ENCODE results near the gene NEU1.

Gene NEU1

DNA sequence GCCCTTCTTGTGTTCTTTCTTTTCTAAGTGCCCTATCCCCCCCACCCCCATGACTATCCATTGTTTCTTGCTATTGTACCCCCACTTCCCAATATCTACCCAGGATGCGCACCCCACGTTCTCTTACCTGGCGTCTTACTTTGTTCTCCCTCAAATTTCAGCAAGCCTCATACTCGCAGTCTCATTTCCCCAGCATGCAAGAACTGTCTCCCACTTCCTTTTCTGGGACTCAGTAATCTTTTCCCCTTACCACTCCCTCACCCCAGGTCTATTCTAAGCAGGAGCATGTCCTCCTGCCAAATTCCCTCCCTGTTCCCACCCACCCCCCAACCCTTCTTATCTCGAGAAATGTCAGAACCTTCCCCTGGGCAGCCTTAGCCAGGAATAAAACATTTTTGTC, 36.6 kb upstream of the NEU1 start:
- no peak for DNase-seq (ENCODE audit: low spot score)
- TF ChIP-seq, protein P1, sequence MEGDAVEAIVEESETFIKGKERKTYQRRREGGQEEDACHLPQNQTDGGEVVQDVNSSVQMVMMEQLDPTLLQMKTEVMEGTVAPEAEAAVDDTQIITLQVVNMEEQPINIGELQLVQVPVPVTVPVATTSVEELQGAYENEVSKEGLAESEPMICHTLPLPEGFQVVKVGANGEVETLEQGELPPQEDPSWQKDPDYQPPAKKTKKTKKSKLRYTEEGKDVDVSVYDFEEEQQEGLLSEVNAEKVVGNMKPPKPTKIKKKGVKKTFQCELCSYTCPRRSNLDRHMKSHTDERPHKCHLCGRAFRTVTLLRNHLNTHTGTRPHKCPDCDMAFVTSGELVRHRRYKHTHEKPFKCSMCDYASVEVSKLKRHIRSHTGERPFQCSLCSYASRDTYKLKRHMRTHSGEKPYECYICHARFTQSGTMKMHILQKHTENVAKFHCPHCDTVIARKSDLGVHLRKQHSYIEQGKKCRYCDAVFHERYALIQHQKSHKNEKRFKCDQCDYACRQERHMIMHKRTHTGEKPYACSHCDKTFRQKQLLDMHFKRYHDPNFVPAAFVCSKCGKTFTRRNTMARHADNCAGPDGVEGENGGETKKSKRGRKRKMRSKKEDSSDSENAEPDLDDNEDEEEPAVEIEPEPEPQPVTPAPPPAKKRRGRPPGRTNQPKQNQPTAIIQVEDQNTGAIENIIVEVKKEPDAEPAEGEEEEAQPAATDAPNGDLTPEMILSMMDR (IDR thresholded peaks at IDR 0.05; ENCODE audit: borderline replicate concordance, control extremely low read depth, extremely low read depth, insufficient read depth, missing control alignments) = no peak
- in situ Hi-C loops (cut with MboI; ENCODE audit: low sequenced_read_pairs, unreplicated experiment) = no loop called here

DNA sequence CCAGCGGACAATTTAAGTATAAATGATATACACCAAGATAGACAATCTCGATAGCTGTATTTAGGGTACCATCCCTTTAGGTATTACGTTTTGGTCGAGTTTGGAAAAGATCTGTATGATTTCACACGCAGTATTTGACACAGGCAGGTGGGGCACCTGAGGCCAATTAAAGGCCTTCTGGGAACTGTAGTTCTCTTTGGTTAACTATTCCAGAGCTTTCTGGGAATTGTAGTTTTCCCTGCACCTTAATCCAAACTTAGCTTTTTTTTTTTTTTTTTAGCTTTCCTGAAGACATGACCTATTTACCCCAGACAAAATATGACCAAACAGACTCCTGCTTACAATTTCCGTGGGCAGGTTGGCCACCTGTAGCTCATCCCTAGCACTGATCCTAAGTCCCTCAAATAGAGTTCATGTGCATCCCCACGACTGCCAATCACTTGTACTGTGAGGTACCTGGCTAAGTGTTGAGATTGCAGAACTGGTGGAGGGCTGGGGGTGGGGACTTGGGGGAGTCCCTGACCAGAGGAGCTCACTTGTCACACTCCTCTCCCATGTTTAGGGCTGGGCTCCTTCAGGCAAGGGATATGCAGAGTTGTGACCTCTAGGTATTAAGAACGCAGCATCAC, 35.9 kb upstream of the NEU1 start:
- TF ChIP-seq, protein P1 (IDR thresholded peaks at IDR 0.05; ENCODE audit: borderline replicate concordance, control extremely low read depth, extremely low read depth, insufficient read depth, missing control alignments) = no peak
- peak; percentile 45 for DNase-seq (ENCODE audit: low spot score)
- in situ Hi-C loops (cut with MboI; ENCODE audit: low sequenced_read_pairs, unreplicated experiment) = no loop called here

DNA sequence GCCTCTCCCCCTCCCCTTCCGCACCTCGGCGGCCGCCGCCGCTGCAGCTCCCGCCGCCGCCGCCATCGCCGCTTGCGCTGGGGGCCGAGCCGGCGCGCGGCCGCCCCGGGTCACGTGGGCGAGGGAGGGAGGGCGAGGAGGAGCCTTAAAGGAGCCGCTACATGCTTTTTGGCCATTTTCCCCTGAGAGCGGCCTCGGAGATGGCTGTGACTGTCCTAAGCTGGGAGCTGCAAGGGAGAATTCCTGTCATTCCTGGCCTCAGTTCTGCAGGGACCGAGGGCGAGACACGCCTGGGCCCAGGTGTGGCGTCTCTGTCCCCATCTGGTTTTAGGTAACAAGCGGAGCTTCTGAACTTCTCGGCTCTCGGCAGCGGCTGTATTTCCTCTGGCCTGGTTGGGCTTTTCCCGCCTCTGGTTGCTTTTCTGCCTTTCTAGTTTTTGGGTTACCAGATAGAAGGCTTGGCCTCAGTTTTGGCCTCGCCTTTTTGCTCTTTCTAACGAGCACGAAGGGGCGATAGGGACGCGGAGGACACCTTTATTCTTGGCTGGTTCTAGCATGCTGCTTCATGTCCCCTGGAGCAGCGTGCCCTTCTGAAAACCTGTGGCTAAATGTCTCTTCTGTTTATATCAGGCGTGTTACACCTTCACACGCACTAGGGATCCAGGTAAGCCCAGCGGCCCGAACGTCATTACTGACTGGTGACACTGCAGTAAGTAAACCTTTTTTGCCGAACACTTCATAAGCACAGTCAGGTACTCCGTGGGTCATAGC, 35.2 kb upstream of the NEU1 start, which contains the start of gene EHMT2:
Gene EHMT2 (minus strand): TSS at position 87 of the 771 bp plus-strand sequence. CDS start 21 bp downstream, at position 66.
- peak; percentile 92 for DNase-seq (ENCODE audit: low spot score)
- TF ChIP-seq, protein P1 (IDR thresholded peaks at IDR 0.05; ENCODE audit: borderline replicate concordance, control extremely low read depth, extremely low read depth, insufficient read depth, missing control alignments) = peak; percentile 9
- in situ Hi-C loops (cut with MboI; ENCODE audit: low sequenced_read_pairs, unreplicated experiment) = no loop called here

DNA sequence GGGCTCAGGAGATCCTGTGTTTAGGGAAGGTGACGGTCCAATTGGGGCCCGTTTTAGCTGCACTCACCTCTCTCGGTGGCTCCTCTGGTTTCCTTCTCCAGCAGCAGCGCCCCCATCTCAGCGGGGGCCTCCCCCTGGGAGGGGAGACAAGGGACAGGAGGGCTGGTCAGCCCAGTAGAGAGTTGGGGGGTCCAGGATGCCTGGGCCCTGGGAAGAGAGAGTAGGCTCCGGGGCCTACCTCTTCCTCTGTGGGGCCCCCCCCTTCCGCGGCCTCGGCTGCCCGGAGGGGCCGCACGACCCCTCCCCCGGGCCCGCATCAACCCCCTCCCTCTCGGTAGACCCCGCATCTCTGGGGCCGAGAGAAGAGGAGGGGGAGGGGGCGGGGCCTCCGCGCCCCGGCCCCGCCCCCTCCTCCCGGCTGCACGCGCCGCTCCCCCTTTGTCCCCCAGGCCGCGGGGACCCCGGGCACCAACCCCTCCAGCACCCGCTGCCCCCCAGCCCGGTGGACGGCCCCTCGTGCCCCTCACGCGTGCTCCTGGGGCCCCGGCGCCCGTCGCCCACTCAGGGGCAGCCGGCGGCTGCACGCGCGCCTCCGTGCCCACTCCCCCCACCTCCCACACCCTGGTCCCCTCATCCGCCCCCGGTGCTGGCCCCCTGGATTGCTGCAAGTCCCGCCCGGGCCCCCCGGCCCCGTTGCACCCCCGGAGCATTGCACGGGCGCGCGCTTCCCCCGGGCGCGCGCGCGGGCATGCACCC, 34.4 kb upstream of the NEU1 start:
- in situ Hi-C loops (cut with MboI; ENCODE audit: low sequenced_read_pairs, unreplicated experiment) = no loop called here
- TF ChIP-seq, protein P1 (IDR thresholded peaks at IDR 0.05; ENCODE audit: borderline replicate concordance, control extremely low read depth, extremely low read depth, insufficient read depth, missing control alignments) = no peak
- DNase-seq (ENCODE audit: low spot score) = no peak

DNA sequence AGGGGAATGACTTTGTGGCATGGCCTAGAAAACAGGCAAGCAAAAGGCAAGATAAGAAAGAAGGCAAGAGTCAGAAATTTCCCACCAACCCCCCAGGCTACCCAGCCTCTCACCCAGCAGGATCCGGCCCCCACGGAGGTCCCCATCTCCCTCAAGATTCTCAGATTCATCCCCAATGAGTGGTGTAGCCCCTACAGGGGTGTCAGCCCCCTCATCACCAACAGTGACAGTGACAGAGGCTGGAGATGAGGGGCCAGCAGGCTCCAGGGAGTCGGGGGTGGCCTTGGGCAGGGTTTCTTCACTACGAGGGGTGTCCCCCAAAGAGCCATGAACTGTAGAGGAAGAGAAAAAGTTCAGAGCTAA, 33.9 kb upstream of the NEU1 start:
- DNase-seq (ENCODE audit: low spot score) = no peak
- in situ Hi-C loops (cut with MboI; ENCODE audit: low sequenced_read_pairs, unreplicated experiment) = no loop called here
- TF ChIP-seq, protein P1 (IDR thresholded peaks at IDR 0.05; ENCODE audit: borderline replicate concordance, control extremely low read depth, extremely low read depth, insufficient read depth, missing control alignments) = no peak

DNA sequence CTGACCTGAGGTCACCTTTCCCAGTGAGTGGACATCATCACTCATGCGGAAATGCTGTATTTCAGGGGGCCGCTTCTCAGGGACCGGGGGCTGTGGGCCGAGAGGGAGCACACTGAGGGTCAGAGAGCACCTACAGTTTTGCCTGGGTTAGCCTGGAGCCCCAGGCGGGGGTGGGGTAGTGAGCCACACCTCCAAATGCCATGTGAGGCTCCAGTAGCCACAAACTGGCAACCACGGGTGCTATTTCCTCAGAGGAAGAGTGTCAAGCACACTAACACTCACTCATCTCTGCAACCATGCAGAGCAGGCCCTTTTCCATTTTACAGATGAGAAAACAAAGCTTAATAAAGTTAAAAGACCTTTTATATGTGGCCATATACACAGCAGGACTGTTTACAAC, 30.2 kb upstream of the NEU1 start:
- in situ Hi-C loops (cut with MboI; ENCODE audit: low sequenced_read_pairs, unreplicated experiment) = no loop called here
- TF ChIP-seq, protein P1 (IDR thresholded peaks at IDR 0.05; ENCODE audit: borderline replicate concordance, control extremely low read depth, extremely low read depth, insufficient read depth, missing control alignments) = no peak
- no peak for DNase-seq (ENCODE audit: low spot score)
